HG02759 (cell line): ENCODE data around the gene FMN1.

ENCODE experiments used
- ATAC-seq: cut with Tn5 transposase; IDR thresholded peaks from one replicate; pipeline ENCODE4 v1.9.1; 2021; ENCODE audit warnings: mild to moderate bottlenecking, moderate library complexity; ENCODE audit not compliant: unreplicated experiment

The FMN1 gene

GRCh38 chr15:33200444-33200843 lies 5.9 kb upstream of the FMN1 start:
- no peak for ATAC-seq

GRCh38 chr15:33198541-33198940 lies 4.0 kb upstream of the FMN1 start:
- no peak for ATAC-seq

DNA sequence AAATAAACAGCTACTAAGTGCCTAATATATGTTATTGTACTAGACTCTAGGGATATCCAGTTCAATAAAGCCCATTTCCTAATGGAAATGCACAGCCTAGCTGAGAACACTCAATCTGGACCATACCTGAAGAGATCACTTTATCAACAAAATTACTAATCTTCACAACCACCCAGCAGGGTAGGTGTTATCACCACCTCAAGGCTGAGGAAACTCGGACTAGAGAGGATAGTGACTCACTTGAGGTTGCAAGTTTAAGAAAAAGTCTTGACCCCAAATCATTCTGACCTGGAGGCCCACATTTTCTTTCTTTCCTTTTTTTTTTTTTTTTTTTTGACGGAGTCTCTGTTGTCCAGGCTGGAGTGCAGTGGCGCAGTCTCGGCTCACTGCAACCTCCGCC lies 3.1 kb upstream of the FMN1 start:
- ATAC-seq: no peak

DNA sequence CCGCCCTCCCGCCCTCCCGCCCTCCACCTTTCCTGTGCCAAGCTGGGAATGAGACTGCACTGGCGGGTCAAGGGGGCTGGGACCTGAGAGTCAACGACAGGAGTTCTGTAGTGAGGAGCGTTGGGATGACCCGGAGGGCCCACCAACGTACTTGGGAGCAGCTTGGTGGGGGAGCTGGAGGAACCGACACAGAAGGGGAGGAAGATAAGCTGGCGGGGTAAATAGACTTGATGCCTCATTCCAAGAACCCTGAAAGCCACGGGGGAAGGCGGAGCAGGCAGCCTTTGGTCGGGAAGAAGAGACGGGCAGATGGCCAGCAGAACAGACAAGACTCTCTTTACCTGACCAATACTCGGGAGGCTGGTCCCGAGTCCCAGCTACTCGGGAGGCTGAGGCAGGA lies 277 bp downstream of the FMN1 start:
- no peak for ATAC-seq

DNA sequence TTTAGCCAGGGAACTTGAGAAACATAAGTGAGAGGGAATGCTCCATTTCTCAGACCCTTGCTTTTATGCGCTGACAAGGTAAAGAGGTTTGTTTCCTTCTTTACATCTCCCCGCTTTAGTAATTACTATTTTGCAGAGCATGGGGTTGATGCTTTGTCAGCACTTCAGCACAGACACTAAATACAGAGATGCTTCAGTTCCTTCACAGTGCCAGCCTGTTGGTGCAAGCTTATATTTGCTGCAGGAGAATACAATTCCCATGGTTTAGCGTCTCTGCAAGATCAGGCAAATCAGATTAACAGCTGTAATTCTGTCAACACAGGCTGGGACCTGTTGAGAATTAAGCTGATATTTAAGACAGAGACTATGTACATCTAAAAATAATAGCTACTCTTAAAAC lies 2.9 kb downstream of the FMN1 start:
- ATAC-seq: no peak

- ATAC-seq: no peak
Observed at GRCh38 chr15:33190539-33190938, 4.0 kb downstream of the FMN1 start.

- peak; percentile 78 for ATAC-seq
Observed at GRCh38 chr15:33188641-33189257, 5.8 kb downstream of the FMN1 start.

DNA sequence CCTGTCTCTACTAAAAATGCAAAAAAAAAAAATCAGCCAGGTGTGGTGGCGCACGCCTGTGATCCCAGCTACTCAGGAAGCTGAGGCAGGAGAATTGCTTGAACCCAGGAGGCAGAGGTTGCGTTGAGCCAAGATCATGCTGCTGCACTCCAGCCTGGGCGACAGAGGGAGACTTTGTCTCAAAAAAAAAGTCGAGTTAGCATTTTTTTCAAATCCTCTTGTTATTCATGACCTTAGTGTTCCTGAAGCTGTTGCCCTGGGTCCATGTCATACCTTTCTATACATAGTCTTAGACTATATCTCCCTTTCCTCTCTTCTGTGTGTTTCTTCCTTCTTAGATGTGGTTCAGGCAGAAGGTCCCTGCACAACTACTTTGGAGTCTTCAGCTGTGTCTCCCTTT lies 6.4 kb downstream of the FMN1 start:
- ATAC-seq: no peak

GRCh38 chr15:33183334-33183733 lies 11.2 kb downstream of the FMN1 start:
- no peak for ATAC-seq

GRCh38 chr15:33182926-33183325 lies 11.6 kb downstream of the FMN1 start:
- ATAC-seq: no peak

- ATAC-seq: no peak
Observed at GRCh38 chr15:33182278-33182905, 12.1 kb downstream of the FMN1 start.

DNA sequence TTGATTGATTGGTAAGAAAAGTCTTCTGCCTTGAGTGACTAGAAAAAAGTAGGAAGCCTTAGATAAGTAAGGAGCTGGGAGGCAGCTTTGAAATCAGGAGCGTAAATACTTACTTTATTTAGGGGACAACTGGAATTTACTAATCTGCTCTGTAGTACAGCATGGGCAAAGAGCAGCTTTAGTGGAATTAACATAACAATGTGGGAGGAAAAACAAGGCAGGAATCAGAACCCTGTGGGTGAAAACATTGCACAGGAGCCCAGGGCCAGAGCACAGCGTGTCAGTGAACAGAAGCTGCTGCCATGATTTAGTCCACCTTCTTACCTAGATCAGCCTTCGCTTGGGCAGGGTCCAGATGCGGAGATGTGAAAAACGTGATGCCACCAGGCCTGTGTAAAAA lies 14.6 kb downstream of the FMN1 start:
- ATAC-seq: no peak

DNA sequence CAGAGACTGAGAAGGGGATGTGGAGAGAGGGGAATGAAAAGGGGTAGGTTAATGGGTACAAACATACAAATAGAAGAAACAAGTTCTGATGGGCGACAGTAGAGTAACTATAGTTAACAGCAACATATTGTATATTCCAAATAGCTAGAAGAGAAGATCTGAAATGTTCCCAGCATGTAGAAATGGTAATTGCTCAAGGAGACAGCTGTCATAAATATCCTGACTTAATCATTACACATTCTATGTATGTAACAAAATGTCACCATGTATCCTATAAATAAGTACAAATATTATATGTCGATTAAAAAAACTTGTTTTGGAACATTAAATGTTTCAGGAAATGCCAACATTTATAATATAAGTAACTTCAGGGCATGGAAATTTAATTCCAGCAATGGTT lies 23.3 kb downstream of the FMN1 start:
- no peak for ATAC-seq

- no peak for ATAC-seq
Observed at GRCh38 chr15:33169625-33170024, 24.9 kb downstream of the FMN1 start.

DNA sequence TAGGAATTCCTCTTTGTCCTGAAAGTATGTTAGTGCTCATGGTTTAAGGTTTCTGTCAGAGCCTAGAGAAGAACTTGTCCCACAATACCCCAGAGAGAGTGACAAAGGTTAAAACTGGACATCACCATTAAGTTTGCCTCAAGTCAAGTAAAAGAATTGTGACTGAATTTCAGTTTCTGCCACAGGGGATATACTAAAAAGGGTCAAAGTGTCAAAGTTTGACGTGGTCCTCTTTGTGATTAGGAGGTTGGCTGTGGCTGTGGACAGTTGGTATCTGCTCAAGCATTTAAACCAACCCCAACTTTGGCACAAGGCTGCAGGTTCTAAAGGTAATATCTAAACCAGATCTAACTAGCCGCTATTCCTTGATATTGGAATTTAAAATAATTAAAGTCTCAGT lies 26.1 kb downstream of the FMN1 start:
- peak; percentile 70 for ATAC-seq

- ATAC-seq: no peak
Observed at GRCh38 chr15:33163816-33164215, 30.7 kb downstream of the FMN1 start.

DNA sequence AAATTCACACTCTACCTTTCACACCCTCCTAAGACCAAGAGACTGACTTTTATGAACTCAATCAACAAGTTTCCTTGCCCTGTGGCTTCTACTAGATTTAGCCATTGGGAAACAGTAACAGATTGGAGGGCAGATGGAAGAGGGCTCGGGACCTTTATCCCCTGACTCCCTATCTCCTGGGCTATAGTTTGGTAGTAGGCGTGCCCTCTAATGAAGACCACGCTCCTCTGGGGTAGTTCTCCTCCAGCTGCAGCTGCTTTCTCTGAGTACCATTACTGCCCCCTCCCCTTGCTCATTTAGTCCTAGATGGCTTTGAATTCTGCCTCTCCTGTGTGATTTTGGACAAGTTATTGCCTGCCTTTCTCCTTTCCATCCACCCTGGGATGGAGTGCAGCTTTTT lies 33.3 kb downstream of the FMN1 start:
- no peak for ATAC-seq

DNA sequence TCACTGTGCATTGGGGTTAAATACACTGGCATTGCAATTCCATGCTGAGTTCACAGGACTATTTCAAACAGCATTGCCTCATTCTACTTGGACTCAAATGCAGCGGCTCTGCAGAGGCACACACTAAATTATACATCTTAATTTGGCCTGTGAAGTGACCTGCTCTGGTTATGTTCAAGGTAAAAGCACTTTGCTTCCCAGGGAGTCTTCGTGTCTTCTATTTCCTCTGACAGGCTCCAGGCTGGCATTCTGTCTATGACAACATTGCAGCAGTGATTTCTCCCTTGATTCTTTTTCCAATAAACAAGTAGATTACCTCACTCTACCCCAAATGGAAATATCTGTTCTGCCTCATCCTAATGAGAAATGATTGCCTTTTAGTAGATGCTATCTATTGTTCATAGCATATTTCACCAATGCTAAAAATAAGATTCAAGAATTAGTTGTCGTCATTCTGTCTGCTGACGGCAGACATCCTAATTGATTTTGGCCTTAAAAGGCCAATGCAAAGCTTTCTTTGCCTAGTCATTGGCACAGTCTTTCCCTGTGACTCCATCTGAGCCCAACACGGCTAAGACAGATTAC lies 33.8 kb downstream of the FMN1 start:
- ATAC-seq: no peak

- ATAC-seq: no peak
Observed at GRCh38 chr15:33159726-33160453, 34.6 kb downstream of the FMN1 start.

- no peak for ATAC-seq
Observed at GRCh38 chr15:33158366-33158765, 36.1 kb downstream of the FMN1 start.

GRCh38 chr15:33157371-33158037 lies 37.0 kb downstream of the FMN1 start:
- ATAC-seq: no peak
